ENCODE results near the gene TTC19. TPM values are rescaled to one million over a fixed set of nuclear protein-coding genes. Genes with fewer than 3 reads are reported as not detected.
A peak's percentile ranks its signal among the peaks of the same experiment; 100 is the strongest.

Gene TTC19
- total RNA-seq, 1 donor from 2014 or later: 35.9 TPM

DNA sequence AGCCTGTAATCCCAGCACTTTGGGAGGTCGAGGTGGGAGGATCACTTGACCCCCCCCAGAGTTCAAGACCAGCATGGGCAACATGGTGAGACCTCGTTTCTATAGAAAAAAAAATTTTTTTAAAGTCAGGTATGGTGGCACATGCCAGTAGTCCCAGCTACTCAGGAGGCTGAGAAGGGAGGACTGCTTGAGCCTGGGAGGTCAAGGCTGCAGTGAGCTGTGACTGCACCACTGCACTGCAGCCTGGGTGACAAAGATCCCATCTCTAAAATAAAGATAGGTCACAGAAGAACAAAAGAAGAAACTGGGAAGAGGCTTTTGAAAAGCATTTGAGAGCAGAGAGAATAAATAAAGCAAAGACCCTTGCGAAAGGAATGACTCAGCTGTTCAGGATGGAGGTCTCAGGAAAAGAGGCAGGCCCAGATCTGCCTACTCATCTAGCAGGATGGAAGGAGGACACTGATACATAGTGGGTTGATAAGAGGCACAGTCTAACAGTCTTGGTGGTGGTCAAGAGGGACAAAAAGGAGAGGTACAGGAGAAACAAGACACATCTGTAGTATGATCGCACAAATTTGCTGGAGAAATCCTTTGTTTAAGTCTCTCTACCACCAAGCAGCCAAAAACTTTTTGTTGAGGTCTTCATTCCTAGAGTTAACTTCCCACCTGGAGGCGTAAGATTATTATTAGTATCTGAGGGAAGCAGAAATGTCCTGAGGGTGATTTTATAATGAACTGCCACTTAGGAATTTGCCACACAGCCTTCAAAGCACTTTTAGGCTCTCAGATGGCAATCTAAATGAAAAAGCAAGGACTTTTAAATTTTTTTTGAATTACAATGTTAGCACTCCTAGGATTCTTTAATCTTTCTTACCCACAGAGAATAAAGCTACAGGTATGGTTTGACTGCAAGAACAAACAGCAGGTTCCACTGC lies 17.7 kb upstream of the TTC19 start:
- H3K27me3 Mint-ChIP-seq (ENCODE audit: unreplicated experiment): no peaks in the 10 kb centered on the region
- H3K9me3 Mint-ChIP-seq (ENCODE audit: unreplicated experiment): peaks cover 4% of the 10 kb centered on the region
- peak overlapping the region; percentile 19 for H3K27ac Mint-ChIP-seq (ENCODE audit: unreplicated experiment)
- DNase-seq: no peak
- TF ChIP-seq CTCF (IDR thresholded peaks at IDR 0.05; ENCODE audit: partially characterized antibody, unreplicated experiment): no peak
- no peak overlapping the region for H3K4me3 Mint-ChIP-seq (ENCODE audit: unreplicated experiment)
- H3K4me1 Mint-ChIP-seq (ENCODE audit: low read depth, unreplicated experiment): peaks cover 2% of the 10 kb centered on the region
- peaks cover 25% of the 10 kb centered on the region for H3K36me3 Mint-ChIP-seq (ENCODE audit: unreplicated experiment)

DNA sequence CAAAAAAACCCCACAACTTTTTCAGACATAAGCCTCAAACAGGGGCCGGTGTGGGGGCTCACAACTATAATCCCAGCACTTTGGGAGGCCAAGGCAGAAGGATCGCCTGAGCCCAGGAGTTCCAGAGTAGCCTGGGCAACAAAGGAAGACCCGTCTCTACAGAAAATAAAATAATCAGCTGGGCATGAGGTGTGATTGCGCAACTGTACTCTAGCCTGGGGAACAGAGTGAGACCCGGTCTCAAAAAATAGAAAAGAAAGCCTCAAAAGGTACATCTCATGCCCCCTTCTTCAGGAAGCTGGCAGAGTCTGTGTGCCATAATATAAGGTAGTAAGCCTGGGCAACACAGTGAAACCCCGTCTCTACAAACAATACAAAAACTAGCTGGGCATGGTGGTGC lies 3.3 kb upstream of the TTC19 start:
- TF ChIP-seq CTCF (IDR thresholded peaks at IDR 0.05; ENCODE audit: partially characterized antibody, unreplicated experiment): no peak
- no peak for DNase-seq
- H3K36me3 Mint-ChIP-seq (ENCODE audit: unreplicated experiment): peaks cover 3% of the 10 kb centered on the region
- peaks cover 9% of the 10 kb centered on the region for H3K9me3 Mint-ChIP-seq (ENCODE audit: unreplicated experiment)
- no peak overlapping the region for H3K4me3 Mint-ChIP-seq (ENCODE audit: unreplicated experiment)
- H3K27ac Mint-ChIP-seq (ENCODE audit: unreplicated experiment): no peak overlapping the region
- H3K4me1 Mint-ChIP-seq (ENCODE audit: low read depth, unreplicated experiment): peaks cover 10% of the 10 kb centered on the region
- peaks cover 6% of the 10 kb centered on the region for H3K27me3 Mint-ChIP-seq (ENCODE audit: unreplicated experiment)

DNA sequence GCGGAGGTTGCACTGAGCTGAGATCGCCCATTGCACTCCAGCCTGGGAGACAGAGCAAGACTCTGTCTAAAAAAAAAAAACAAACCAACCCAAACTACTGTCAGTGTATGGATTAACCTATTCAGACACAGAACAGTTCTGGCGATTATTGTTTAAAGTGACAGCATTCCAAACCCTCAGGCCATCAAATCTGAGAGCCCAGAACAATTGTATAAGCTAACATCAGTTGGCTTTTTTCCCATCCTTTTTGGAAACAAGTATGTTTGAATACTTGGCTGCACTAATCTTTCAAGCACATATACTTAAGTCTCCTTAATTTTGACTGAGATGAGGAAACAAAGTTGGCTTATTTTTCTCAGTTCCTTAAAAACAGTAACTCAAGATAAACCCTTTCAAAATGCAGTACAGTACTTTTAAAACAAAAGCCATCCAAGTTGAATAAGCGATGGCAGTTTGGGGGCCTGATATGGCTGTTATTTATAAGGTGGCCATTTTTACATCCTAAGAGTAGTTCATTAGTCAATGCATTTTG lies 1.5 kb upstream of the TTC19 start:
- no peak for DNase-seq
- H3K4me3 Mint-ChIP-seq (ENCODE audit: unreplicated experiment): no peak overlapping the region

DNA sequence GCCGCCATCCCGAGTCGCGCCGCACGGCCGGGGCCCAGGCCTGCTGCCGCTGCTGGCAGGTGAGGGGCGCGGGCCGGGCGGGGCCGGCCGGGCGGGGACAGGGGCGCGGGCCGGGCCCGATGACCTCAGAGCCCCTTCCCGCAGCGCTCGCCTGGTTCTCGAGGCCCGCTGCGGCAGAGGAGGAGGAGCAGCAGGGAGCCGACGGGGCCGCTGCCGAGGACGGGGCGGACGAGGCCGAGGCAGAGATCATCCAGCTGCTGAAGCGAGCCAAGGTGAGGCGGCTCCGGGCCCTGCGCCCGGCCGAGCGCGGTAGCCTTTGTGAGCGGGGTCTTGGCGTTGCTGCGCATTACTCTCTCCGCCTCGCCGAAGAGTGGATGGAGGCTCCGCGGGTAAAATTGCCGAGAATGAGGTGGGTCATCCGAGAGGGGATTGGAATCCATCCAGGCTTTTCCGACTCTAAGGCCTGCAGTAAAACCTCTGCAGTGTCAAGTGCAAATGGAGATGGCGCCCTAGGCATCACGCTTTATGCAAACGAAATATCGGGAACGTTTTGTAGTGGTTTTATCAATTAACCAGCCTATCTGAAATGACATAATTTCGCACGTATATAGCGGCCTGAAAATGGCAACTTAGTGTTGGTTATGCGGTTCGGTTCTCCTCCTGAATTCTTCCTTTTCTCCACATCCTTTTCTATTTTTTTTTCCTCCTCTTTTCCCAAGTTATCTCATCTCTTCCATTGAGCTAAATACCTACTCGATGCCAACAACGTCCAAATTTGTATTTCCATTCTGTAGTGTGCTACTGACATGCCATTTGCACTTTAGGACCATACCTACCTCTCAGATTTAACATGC lies 577 bp downstream of the TTC19 start:
- DNase-seq: peak; percentile 73
- Mint-ChIP-seq H3K27ac (ENCODE audit: unreplicated experiment) (peak overlapping the region; percentile 82), H3K9me3 (ENCODE audit: unreplicated experiment) (peaks cover 9% of the 10 kb centered on the region), H3K36me3 (ENCODE audit: unreplicated experiment) (peaks cover 11% of the 10 kb centered on the region), H3K27me3 (ENCODE audit: unreplicated experiment) (peaks cover 6% of the 10 kb centered on the region), H3K4me3 (ENCODE audit: unreplicated experiment) (peak overlapping the region; percentile 96), H3K4me1 (ENCODE audit: low read depth, unreplicated experiment) (peaks cover 11% of the 10 kb centered on the region)
- TF ChIP-seq CTCF (IDR thresholded peaks at IDR 0.05; ENCODE audit: partially characterized antibody, unreplicated experiment): no peak

More for the DNA sequence above, 1.5 kb upstream of the TTC19 start:
- H3K27ac Mint-ChIP-seq (ENCODE audit: unreplicated experiment): no peak overlapping the region
- peaks cover 11% of the 10 kb centered on the region for H3K4me1 Mint-ChIP-seq (ENCODE audit: low read depth, unreplicated experiment)
- H3K27me3 Mint-ChIP-seq (ENCODE audit: unreplicated experiment): peaks cover 6% of the 10 kb centered on the region
- TF ChIP-seq CTCF (IDR thresholded peaks at IDR 0.05; ENCODE audit: partially characterized antibody, unreplicated experiment): no peak
- peaks cover 11% of the 10 kb centered on the region for H3K36me3 Mint-ChIP-seq (ENCODE audit: unreplicated experiment)
- H3K9me3 Mint-ChIP-seq (ENCODE audit: unreplicated experiment): peaks cover 9% of the 10 kb centered on the region

All from glutamatergic neuron (in vitro differentiated cells).